K562 (cell line): ENCODE data around the gene ST8SIA1. TPM values are rescaled to one million over a fixed set of nuclear protein-coding genes. Genes with fewer than 3 reads are reported as not detected.

Source experiments
- ATAC-seq: fragments of 200-7000 bp; cut with Tn5 transposase; 3 replicates; pipeline ENCODE4 v1.9.1; 2020; ENCODE audit warnings: moderate library complexity
- BruUV-seq: library from RNA; stranded (reverse); fragments of 400-500 nt; replicated peaks from 2 replicates; lab custom pipeline; 2021; lab: Mats Ljungman, UMichigan
- CTCF ChIA-PET: fragments of 300-600 bp; formaldehyde crosslinking; extraction: SDS; loops from one replicate; lab custom pipeline; 2021; ENCODE audit warnings: low intra/inter-chr PET ratio; lab: Yijun Ruan, JAX
- POLR2A ChIA-PET: fragments of 300-600, 350-650 bp; sonication (Branson Sonifier 250); formaldehyde crosslinking; extraction: SDS; loops from one replicate; lab custom pipeline; 2021; ENCODE audit warnings: antibody characterized with exemption, inconsistent platforms; lab: Yijun Ruan, JAX
- DNase-seq, 4 experiments: peaks; one replicate each; pipeline versions ENCODE4 v3.0.0 to v3.0.0-alpha.2; 2011 to 2018; ENCODE audit warnings: low spot score in 3 of 4, mixed read lengths in 3 of 4; ENCODE audit errors: extremely low read depth in 1 of 4
- FAIRE-seq: peaks from 2 replicates; lab custom pipeline; 2011; peaks lifted over from hg19 to GRCh38; lab: Jason Lieb, UNC
- H2AFZ ChIP-seq: 2 replicates; pipeline ENCODE4 v1.6.0; 2011; ENCODE audit warnings: low read depth, low read length, control low read depth, inconsistent platforms
- H3K27ac ChIP-seq: fragments of 200-600 bp; 3 replicates; pipeline ENCODE4 v1.8.0; 2011; ENCODE audit warnings: low read depth, mild to moderate bottlenecking, control low read depth, inconsistent platforms, low read length, moderate library complexity, mixed read lengths; ENCODE audit errors: extremely low read depth
- H3K27me3 ChIP-seq, 2 experiments: fragments of 300-600 bp in 1 of 2; 2 replicates in 1 of 2; 3 replicates in 1 of 2; pipeline versions ENCODE4 v1.6.0 to v1.8.0; 2011; ENCODE audit warnings: inconsistent platforms in 2 of 2, low read length in 2 of 2, mild to moderate bottlenecking in 1 of 2, mixed read lengths in 1 of 2, moderate library complexity in 1 of 2; ENCODE audit not compliant: control insufficient read depth in 2 of 2, insufficient read depth in 2 of 2
- H3K36me3 ChIP-seq: fragments of 300-600 bp; 3 replicates; pipeline ENCODE4 v1.8.0; 2011; ENCODE audit warnings: mild to moderate bottlenecking, low read length, inconsistent platforms; ENCODE audit not compliant: control insufficient read depth, insufficient read depth
- H3K4me1 ChIP-seq, 2 experiments: fragments of 200-600 bp in 1 of 2; replicated peaks in 1 of 2; 2 replicates in 1 of 2; 3 replicates in 1 of 2; pipeline versions ENCODE4 v1.5.1 to v1.8.0; 2011; ENCODE audit warnings: inconsistent platforms in 2 of 2, low read length in 2 of 2, mild to moderate bottlenecking in 1 of 2, mixed read lengths in 1 of 2, moderate library complexity in 1 of 2; ENCODE audit not compliant: control insufficient read depth in 2 of 2, insufficient read depth in 2 of 2
- H3K4me2 ChIP-seq: 2 replicates; pipeline ENCODE4 v1.6.1; 2011; ENCODE audit warnings: low read length, control low read depth, inconsistent platforms, mixed read lengths; ENCODE audit not compliant: insufficient read depth
- H3K4me3 ChIP-seq: fragments of 200-600 bp; sonication (generic), shearing (Covaris generic); 2 replicates; pipeline ENCODE4 v1.5.1; 2016; ENCODE audit warnings: control low read depth, inconsistent platforms
- H3K79me2 ChIP-seq: fragments of 200-600 bp; 3 replicates; pipeline ENCODE4 v1.8.0; 2011; ENCODE audit warnings: low read length, inconsistent platforms; ENCODE audit not compliant: control insufficient read depth, insufficient read depth
- H3K9ac ChIP-seq, 2 experiments: 2 replicates each; pipeline versions ENCODE4 v1.6.0 to v1.6.1; 2011; ENCODE audit warnings: low read depth in 2 of 2, low read length in 2 of 2, control low read depth in 1 of 2, inconsistent platforms in 1 of 2, mild to moderate bottlenecking in 1 of 2, mixed read lengths in 1 of 2; ENCODE audit not compliant: insufficient read depth in 1 of 2
- H3K9me1 ChIP-seq: one replicate; pipeline ENCODE4 v1.6.0; 2011; ENCODE audit warnings: inconsistent platforms, mild to moderate bottlenecking, low read length, moderate library complexity; ENCODE audit not compliant: control insufficient read depth, insufficient read depth
- H3K9me3 ChIP-seq: replicated peaks from 2 replicates; pipeline ENCODE4 v1.5.1; 2011; ENCODE audit warnings: low read depth, low read length, inconsistent platforms; ENCODE audit not compliant: control insufficient read depth, insufficient read depth
- H4K20me1 ChIP-seq: replicated peaks from 2 replicates; pipeline ENCODE4 v1.6.1; 2011; ENCODE audit warnings: low read length, inconsistent platforms, mixed read lengths; ENCODE audit not compliant: control insufficient read depth, insufficient read depth
- ARHGAP35 ChIP-seq: fragments of 450-650 bp; IDR thresholded peaks from 2 replicates; pipeline ENCODE4 v1.6.1; 2018; ENCODE audit not compliant: partially characterized antibody
- EHMT2 ChIP-seq: fragments of 450-650 bp; IDR thresholded peaks from 2 replicates; pipeline ENCODE4 v1.6.1; 2018; ENCODE audit warnings: antibody characterized with exemption
- PRDM10 ChIP-seq: fragments of 450-650 bp; IDR thresholded peaks from 2 replicates; pipeline ENCODE4 v1.6.1; 2018; ENCODE audit not compliant: partially characterized antibody
- PTBP1 ChIP-seq: fragments of 200-400 bp; formaldehyde crosslinking; IDR thresholded peaks from 2 replicates; pipeline ENCODE4 v1.6.1; 2017; ENCODE audit warnings: low read depth, low read length
- SRSF9 ChIP-seq: fragments of 200-400 bp; formaldehyde crosslinking; IDR thresholded peaks from 2 replicates; pipeline ENCODE4 v1.6.1; 2017; ENCODE audit warnings: low read depth, low read length, borderline replicate concordance
- TAF1 ChIP-seq: IDR thresholded peaks from 2 replicates; pipeline ENCODE4 v1.6.1; 2011; ENCODE audit warnings: mild to moderate bottlenecking, low read length, moderate library complexity; ENCODE audit not compliant: insufficient read depth, control insufficient read depth, severe bottlenecking; ENCODE audit errors: extremely low read depth
- ZBTB33 ChIP-seq: sonication (generic); formaldehyde crosslinking; IDR thresholded peaks from 2 replicates; pipeline ENCODE4 v1.8.1; 2023; ENCODE audit warnings: mild to moderate bottlenecking, missing genetic modification reagents
- ZBTB7A ChIP-seq: IDR thresholded peaks from 2 replicates; pipeline ENCODE4 v1.6.1; 2011; ENCODE audit warnings: low read depth, mild to moderate bottlenecking, low read length, moderate library complexity, borderline replicate concordance; ENCODE audit not compliant: control insufficient read depth
- WGBS: fragments of 100-300 bp; shearing (Covaris generic); methylation state at CpG from one replicate; pipeline ENCODE4 v1.1.6; 2016; ENCODE audit warnings: low coverage, mixed read lengths; ENCODE audit not compliant: insufficient coverage; ENCODE audit errors: missing lambda C conversion rate; 5-methylcytosine and 5-hydroxymethylcytosine counted together
- in situ Hi-C: fragments of 300-500 bp; cut with MboI; formaldehyde crosslinking; loops from 4 replicates; pipeline ENCODE4 v1.15.0; 2018; ENCODE audit warnings: inconsistent platforms, mixed read lengths
- intact Hi-C: fragments of 100-400 bp; cut with micrococcal nuclease; formaldehyde crosslinking; loops from 2 replicates; pipeline ENCODE4 v1.14.2; 2022
- polyA plus RNA-seq, 8 experiments: library from polyadenylated mRNA; depleted of rRNA in 4 of 8; stranded (reverse) in 5 of 8; unstranded in 3 of 8; fragments of >200 nt; fragmentation: Nextera tagmentation in 2 of 8; fragmentation: Illumina TruSeq in 1 of 8; extraction: Ambion mirVana in 2 of 8; extraction: Trizol in 1 of 8; gene quantifications; 2 replicates each; pipeline versions ENCODE4 v1.2.1 to v1.2.3, GENCODE V29; 2011 to 2014; ENCODE audit warnings: inconsistent platforms in 1 of 8, missing spikeins in 1 of 8
- total RNA-seq, 7 experiments: library from RNA; depleted of rRNA in 6 of 7; stranded (reverse); fragments of >200 nt in 6 of 7; fragmentation: Illumina TruSeq in 2 of 7; extraction: Trizol in 2 of 7; gene quantifications; 2 replicates each; pipeline versions ENCODE4 v1.2.1 to v1.2.3, GENCODE V29; 2011 to 2021; ENCODE audit warnings: low replicate concordance in 1 of 7

Gene ST8SIA1
- total and polyA plus RNA-seq, 9 of the 15 experiments (the other 6 are each of a cell fraction or from before 2014, with no cell fraction given): 0.86 to 26.3 (median 4.3) TPM

GRCh38 chr12:22340143-22340542 is 5.6 kb upstream of the ST8SIA1 start (continued):
- TF ChIP-seq PTBP1 (no peak), ZBTB33 (CRISPR knock-in tag) (no peak), SRSF9 (no peak), TAF1 (no peak)

- Histone ChIP-seq H3K9me1 (no peaks in the 10 kb centered on the region), H3K79me2 (no peaks in the 10 kb centered on the region), H3K36me3 (no peaks in the 10 kb centered on the region), H3K9me3 (no peaks in the 10 kb centered on the region), H3K4me2 (no peak overlapping the region), H3K4me1 (peaks cover 0 to 8% of the 10 kb centered on the region in 2 experiments; a peak in 2 of 5 replicates), H3K27ac (no peak overlapping the region), H4K20me1 (no peaks in the 10 kb centered on the region), H3K27me3 (no peaks in the 10 kb centered on the region), H3K4me3 (no peak overlapping the region), H2AFZ (no peak overlapping the region), H3K9ac (no peak overlapping the region)
- ChIA-PET CTCF (no interaction called here), POLR2A (no interaction called here)
- BruUV-seq: no TSS peak
- TF ChIP-seq PRDM10: no peak
- TF ChIP-seq EHMT2: no peak
- TF ChIP-seq ARHGAP35: no peak
- TF ChIP-seq ZBTB7A: no peak
- intact Hi-C loops: loop anchor here (10.0 kb wide), 2 partner anchors 255 to 645 kb away; no protein-coding TSS in a partner anchor
- WGBS: 30% methylated on average over 4 of the region's 9 CpGs
- in situ Hi-C loops: loop anchor here (10.0 kb wide), 1 partner anchor 235 kb away; no protein-coding TSS in a partner anchor
- FAIRE-seq (no peak), ATAC-seq (no peak), DNase-seq (no peak)
Observed at GRCh38 chr12:22339691-22340090, 5.2 kb upstream of the ST8SIA1 start.
